SJCRH30 (cell line): Measurements from ENCODE around the gene TNFSF11. TPM values are rescaled to one million over a fixed set of nuclear protein-coding genes. Genes with fewer than 3 reads are reported as not detected.
A peak's percentile ranks its signal among the peaks of the same experiment; 100 is the strongest.

Experiments
- DNase-seq, 2 experiments: peaks; one replicate each; pipeline ENCODE4 v3.0.0-alpha.2; 2015 to 2020
- H3K27ac ChIP-seq: fragments of 250-450 bp; sonication (Bioruptor Pico); 2 replicates; pipeline ENCODE4 v1.5.1; 2020; ENCODE audit warnings: mild to moderate bottlenecking, moderate library complexity
- H3K27me3 ChIP-seq: fragments of 250-450 bp; sonication (Bioruptor Pico); 2 replicates; pipeline ENCODE4 v1.5.1; 2020; ENCODE audit warnings: mild to moderate bottlenecking, moderate library complexity
- H3K36me3 ChIP-seq: fragments of 250-450 bp; sonication (Bioruptor Pico); 2 replicates; pipeline ENCODE4 v1.5.1; 2020; ENCODE audit warnings: mild to moderate bottlenecking, moderate library complexity
- H3K4me1 ChIP-seq: fragments of 250-450 bp; sonication (Bioruptor Pico); 2 replicates; pipeline ENCODE4 v1.5.1; 2020; ENCODE audit warnings: mild to moderate bottlenecking, moderate library complexity
- H3K4me3 ChIP-seq: fragments of 250-450 bp; sonication (Bioruptor Pico); 2 replicates; pipeline ENCODE4 v1.5.1; 2020; ENCODE audit warnings: mild to moderate bottlenecking, moderate library complexity
- H3K9me3 ChIP-seq: fragments of 250-450 bp; sonication (Bioruptor Pico); replicated peaks from 2 replicates; pipeline ENCODE4 v1.5.1; 2020; ENCODE audit warnings: mild to moderate bottlenecking, moderate library complexity
- total RNA-seq: library from RNA; depleted of rRNA; stranded (reverse); fragments of >200 nt; shearing (Covaris generic); gene quantifications from 2 replicates; pipeline ENCODE4 v1.2.3, GENCODE V29; 2014; rRNA removed

TNFSF11 gene
- total RNA-seq, 1 experiment from 2014 or later: not detected

GRCh38 chr13:42649141-42649540 is 75.2 kb downstream of the TNFSF11 start:
- Histone ChIP-seq H3K36me3 (no peaks in the 10 kb centered on the region), H3K27ac (no peak overlapping the region), H3K27me3 (no peaks in the 10 kb centered on the region), H3K4me3 (no peak overlapping the region), H3K9me3 (no peaks in the 10 kb centered on the region; the same call in 1 of the 2 replicates), H3K4me1 (no peaks in the 10 kb centered on the region; the same call in 1 of the 2 replicates)
- DNase-seq: no peak

- Histone ChIP-seq H3K4me3 (no peak overlapping the region), H3K27ac (no peak overlapping the region), H3K27me3 (no peaks in the 10 kb centered on the region), H3K9me3 (no peaks in the 10 kb centered on the region; the same call in 1 of the 2 replicates), H3K4me1 (no peaks in the 10 kb centered on the region; the same call in 1 of the 2 replicates), H3K36me3 (no peaks in the 10 kb centered on the region)
- peak; percentile 38 to 43 for DNase-seq
Observed at GRCh38 chr13:42649831-42650230, 75.9 kb downstream of the TNFSF11 start.

- H3K27ac ChIP-seq: no peak overlapping the region
- no peak overlapping the region for H3K4me3 ChIP-seq
- H3K36me3 ChIP-seq: no peaks in the 10 kb centered on the region
- H3K27me3 ChIP-seq: no peaks in the 10 kb centered on the region
- H3K9me3 ChIP-seq: no peaks in the 10 kb centered on the region; the same call in 1 of the 2 replicates
- no peaks in the 10 kb centered on the region; the same call in 1 of the 2 replicates for H3K4me1 ChIP-seq
- no peak for DNase-seq
Observed at GRCh38 chr13:42650506-42650905, 76.6 kb downstream of the TNFSF11 start.

- Histone ChIP-seq H3K27me3 (no peaks in the 10 kb centered on the region), H3K4me3 (no peak overlapping the region), H3K4me1 (no peaks in the 10 kb centered on the region; the same call in 1 of the 2 replicates), H3K27ac (no peak overlapping the region), H3K9me3 (no peaks in the 10 kb centered on the region; the same call in 1 of the 2 replicates), H3K36me3 (no peaks in the 10 kb centered on the region)
- no peak for DNase-seq
Observed at GRCh38 chr13:42651936-42652641, 78.1 kb downstream of the TNFSF11 start.

- Histone ChIP-seq H3K36me3 (no peaks in the 10 kb centered on the region), H3K4me1 (no peaks in the 10 kb centered on the region; the same call in 1 of the 2 replicates), H3K9me3 (no peaks in the 10 kb centered on the region; the same call in 1 of the 2 replicates), H3K27ac (no peak overlapping the region), H3K4me3 (no peak overlapping the region), H3K27me3 (no peaks in the 10 kb centered on the region)
- DNase-seq: no peak
Observed at GRCh38 chr13:42652642-42653415, 78.9 kb downstream of the TNFSF11 start.

- no peak for DNase-seq
- Histone ChIP-seq H3K27me3 (no peaks in the 10 kb centered on the region), H3K4me3 (no peak overlapping the region)
Observed at GRCh38 chr13:42653679-42654078, 79.7 kb downstream of the TNFSF11 start.

GRCh38 chr13:42654212-42654611 is 80.3 kb downstream of the TNFSF11 start:
- DNase-seq: no peak
- Histone ChIP-seq H3K9me3 (no peaks in the 10 kb centered on the region; the same call in 1 of the 2 replicates), H3K27me3 (no peaks in the 10 kb centered on the region)

More at GRCh38 chr13:42653679-42654078, 79.7 kb downstream of the TNFSF11 start:
- Histone ChIP-seq H3K27ac (no peak overlapping the region), H3K9me3 (no peaks in the 10 kb centered on the region; the same call in 1 of the 2 replicates), H3K4me1 (no peaks in the 10 kb centered on the region; the same call in 1 of the 2 replicates), H3K36me3 (no peaks in the 10 kb centered on the region)

GRCh38 chr13:42654722-42655121 is 80.8 kb downstream of the TNFSF11 start:
- no peaks in the 10 kb centered on the region; the same call in 1 of the 2 replicates for H3K4me1 ChIP-seq
- no peak overlapping the region for H3K4me3 ChIP-seq
- no peaks in the 10 kb centered on the region for H3K36me3 ChIP-seq
- no peaks in the 10 kb centered on the region for H3K9me3 ChIP-seq
- H3K27ac ChIP-seq: no peak overlapping the region
- DNase-seq: no peak
- no peaks in the 10 kb centered on the region for H3K27me3 ChIP-seq

More at GRCh38 chr13:42654212-42654611, 80.3 kb downstream of the TNFSF11 start:
- Histone ChIP-seq H3K4me3 (no peak overlapping the region), H3K36me3 (no peaks in the 10 kb centered on the region), H3K4me1 (no peaks in the 10 kb centered on the region; the same call in 1 of the 2 replicates), H3K27ac (no peak overlapping the region)

- no peak for DNase-seq
- H3K9me3 ChIP-seq: no peaks in the 10 kb centered on the region
- H3K36me3 ChIP-seq: no peaks in the 10 kb centered on the region
- H3K4me1 ChIP-seq: no peaks in the 10 kb centered on the region
- H3K4me3 ChIP-seq: no peak overlapping the region
- no peak overlapping the region for H3K27ac ChIP-seq
- no peaks in the 10 kb centered on the region for H3K27me3 ChIP-seq
Observed at GRCh38 chr13:42656161-42656560, 82.2 kb downstream of the TNFSF11 start.

GRCh38 chr13:42656958-42657357 is 83.0 kb downstream of the TNFSF11 start:
- no peak overlapping the region for H3K27ac ChIP-seq
- H3K9me3 ChIP-seq: no peaks in the 10 kb centered on the region
- H3K4me1 ChIP-seq: no peaks in the 10 kb centered on the region
- DNase-seq: no peak
- no peak overlapping the region for H3K4me3 ChIP-seq
- H3K27me3 ChIP-seq: no peaks in the 10 kb centered on the region
- H3K36me3 ChIP-seq: no peaks in the 10 kb centered on the region

Other genes starting within 250 kb of the TNFSF11 start
- gene FAM216B, start 207.4 kb downstream of the TNFSF11 start, total RNA-seq: not detected in 2 replicates